HG03108 (cell line): ENCODE data around the gene LEFTY2.
"Not testable (repeated sequence)": the region's sequence is repeated elsewhere in the genome, so short reads cannot be mapped to it uniquely, and the experiment has no call there.

Experiments used
- ATAC-seq: cut with Tn5 transposase; IDR thresholded peaks from one replicate; pipeline ENCODE4 v1.9.1; 2021; ENCODE audit warnings: moderate library complexity; ENCODE audit not compliant: unreplicated experiment

The LEFTY2 gene

DNA sequence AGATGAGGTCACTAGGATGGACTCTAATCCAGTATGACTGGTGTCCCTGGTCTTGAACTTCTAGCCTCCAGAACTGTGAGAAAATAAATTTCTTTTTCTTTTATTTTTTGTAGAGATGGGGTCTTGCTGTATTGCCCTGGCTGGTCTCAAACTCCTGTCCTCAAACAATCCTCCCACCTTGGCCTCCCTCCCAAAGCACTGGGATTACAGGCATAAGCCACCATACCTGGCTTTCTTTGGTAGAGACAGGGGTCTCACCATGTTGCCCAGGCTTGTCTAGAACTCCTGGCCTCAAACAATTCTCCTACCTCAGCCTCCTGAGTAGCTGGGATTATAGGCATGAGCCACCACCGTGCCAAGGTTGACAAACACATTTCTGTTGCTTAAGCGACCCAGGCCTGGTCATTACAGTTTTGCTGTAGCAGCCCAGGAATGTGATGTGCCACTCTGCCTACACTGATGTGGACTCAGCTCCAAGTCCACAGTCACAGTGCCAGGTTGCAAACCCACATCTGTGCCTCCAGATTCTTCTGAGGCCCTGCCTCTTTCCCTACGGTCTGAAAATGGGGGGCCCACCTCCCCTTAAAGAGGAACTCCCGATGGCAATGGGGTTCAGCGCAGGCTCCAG lies 32.9 kb downstream of the LEFTY2 start:
- no peak for ATAC-seq

DNA sequence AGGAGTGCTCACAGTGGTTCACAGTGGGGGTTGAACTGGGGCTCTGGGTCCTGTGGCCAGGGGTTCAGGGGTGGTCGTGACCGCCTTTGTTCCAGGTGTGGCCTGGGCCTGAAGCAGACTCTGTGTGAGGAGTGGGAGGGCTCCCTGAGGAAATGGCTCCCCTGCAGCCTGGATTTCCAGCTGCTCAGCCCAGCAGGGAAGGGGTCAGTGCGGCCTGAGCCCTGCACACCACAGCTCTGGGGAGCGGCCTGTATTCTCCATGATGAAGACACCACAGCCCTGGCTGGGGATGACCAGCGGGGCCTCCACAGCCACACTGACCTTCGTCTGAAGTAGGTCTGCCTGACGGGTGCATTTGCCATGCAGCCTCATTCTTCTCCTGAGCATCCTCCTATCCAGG lies 33.7 kb downstream of the LEFTY2 start:
- no peak for ATAC-seq

DNA sequence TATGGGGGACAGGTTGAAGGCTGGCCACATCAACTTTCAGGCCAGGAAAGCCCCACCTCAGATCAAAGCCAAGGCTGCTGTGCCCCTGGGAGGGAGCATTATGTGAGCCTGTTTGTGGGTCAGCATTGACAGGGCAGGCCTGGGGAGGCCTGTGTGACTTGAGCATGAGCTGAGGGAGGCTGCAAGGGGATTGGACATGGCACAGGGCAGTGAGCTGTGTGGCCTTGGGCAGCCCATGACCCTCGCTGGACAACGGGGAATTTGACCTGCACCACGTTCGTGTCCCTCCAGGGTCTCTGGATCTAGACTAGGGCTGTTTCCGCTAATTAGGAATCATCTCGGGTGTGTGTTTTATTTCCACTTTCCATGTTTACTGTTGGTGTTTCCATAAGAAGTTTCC lies 34.6 kb downstream of the LEFTY2 start:
- ATAC-seq = no peak

DNA sequence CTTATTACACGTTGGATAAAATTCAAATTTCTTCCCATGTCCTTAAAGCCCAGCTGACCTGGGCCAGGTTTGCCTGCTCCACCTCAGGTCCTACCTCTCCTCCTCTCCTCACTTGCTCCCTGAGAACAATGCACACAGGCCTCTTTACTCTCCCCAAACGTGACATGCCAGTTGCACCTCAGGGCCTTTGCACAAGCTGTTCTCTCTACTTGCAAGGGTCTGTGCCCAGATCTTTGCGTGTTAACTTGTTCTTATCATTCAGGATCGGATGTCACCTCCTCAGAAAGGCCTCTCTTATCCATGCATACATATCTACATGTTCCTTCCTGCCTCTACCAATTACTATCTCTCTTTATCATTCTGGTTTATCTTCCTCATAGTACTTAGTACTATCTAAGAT lies 37.4 kb downstream of the LEFTY2 start:
- no peak for ATAC-seq

DNA sequence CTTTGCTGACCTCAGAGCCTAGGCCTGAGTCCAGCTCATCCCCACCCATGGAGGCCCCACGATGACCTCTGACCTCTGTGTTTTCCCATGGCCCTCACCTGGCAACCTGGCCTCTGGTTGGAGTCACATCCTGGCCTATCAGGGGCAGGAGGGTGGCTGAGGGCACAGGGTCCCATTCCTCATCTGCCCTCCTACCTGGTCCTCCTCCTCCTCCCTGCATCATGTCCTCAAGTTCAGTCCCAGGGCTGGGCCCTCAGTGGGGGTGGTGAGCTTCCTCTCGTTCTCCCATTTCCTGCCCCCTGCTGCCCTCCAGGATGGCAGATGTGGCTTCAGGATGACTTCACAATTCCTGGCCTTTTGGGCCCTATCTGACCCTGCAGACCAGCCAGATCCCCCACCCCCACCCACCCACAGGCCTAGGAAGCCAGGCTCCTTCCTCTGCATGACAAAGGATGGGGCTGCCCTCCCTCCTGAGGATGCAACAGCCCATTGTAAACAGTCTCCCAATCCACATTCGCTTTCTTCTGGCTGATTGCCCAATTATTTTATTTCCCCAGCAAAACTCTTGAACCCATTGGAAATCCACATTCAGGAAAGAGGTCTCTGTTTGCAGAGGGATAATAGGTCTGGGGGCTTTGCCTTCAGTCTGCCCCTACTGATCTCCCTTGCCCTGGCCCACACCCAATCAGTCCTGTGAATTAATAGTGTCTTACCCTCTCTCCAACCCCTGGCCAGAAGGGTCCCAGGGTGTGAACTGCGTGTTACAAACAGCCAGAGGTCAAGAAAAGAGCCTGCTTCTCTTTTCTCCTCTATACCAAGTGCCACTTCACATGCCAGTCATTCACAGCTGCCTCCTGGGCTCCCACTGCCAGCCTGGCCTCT lies 41.7 kb downstream of the LEFTY2 start:
- no peak for ATAC-seq

DNA sequence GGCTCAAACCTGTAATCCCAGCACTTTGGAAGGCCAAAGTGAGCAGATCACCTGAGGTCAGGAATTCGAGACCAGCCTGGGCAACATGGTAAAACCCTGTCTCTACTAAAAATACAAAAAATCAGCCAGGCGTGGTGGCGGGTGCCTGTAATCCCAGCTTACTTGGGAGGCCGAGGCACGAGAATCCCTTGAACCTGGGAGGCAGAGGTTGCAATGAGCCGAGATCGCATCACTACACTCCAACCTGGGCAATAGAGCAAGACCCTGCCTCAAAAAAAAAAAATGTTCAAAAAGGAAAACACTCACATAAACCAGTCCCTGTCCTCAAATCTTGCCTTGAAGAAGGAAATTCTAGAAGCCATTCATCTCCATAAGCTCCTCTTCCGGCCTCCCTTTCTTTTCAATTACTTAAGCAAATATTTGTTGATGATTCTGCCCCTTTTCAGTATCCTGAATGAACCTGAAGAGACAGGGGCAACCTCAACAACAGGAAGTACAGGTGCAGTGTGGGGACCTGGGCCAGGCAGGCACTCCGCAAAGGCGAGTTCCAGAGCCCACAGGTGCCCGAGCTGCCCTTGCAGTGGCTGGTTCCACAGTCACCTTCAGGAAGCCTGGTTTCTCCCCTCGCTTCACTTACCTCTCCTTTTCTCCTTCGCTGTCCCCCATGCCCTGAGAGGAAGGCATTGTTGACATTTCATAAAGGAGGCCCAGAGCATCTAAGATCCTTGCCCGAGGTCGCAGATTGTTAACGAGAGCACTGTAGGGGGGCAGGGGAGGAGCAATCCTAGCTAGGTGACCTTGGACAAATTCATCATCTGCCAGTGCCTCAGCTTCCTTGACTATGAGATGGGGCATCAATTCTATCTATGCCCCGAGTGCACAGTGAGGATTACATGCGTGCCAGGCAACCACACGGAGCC lies 43.2 kb downstream of the LEFTY2 start:
- ATAC-seq = no peak

DNA sequence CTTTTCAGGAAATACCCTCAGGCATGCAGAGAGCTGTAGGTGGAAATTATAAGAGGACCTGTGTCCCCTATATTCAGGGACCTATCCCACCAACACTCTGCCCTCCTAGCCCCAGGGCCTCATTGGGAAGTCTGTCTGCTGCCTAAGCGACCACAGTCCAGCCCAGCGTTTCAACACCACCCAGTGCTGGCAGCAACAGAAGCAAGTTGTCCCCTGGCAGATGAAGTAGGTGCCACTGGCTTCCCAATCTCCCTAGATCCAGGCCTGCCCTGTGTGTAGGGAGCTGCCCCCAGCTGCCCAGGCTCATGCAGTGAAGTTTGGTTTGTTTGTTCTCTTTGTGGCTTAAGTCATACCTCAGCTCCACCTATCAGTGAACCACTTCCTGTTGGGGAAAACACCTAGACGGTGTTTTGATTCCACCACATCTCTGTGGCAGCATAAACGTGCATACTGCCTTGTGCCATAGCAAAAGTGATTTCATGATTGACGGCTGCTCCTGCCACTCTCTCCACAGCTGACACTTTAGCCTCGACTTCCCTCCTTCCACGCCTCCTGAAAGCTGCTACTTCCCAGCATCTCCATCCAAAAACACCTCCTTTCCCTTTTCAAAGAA lies 44.0 kb downstream of the LEFTY2 start:
- ATAC-seq = peak; percentile 100

DNA sequence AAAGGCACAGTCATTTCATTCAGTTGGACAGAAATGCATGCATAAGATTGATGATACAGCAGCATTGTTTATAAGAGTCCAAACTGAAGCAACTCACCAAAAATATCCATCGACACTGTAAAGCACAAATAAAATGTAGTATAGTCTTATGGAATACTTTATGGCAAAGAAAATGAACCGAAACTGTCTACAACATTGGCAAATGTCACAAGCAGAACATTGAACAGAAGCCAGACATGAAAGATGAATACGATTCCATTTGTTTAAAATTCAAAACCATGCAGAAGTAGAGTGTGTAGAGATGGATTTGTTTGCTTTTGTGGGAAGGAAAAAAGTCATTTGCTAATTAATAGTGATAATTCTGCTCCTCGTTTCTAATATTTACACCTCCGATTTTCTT lies 44.5 kb downstream of the LEFTY2 start:
- no peak for ATAC-seq

DNA sequence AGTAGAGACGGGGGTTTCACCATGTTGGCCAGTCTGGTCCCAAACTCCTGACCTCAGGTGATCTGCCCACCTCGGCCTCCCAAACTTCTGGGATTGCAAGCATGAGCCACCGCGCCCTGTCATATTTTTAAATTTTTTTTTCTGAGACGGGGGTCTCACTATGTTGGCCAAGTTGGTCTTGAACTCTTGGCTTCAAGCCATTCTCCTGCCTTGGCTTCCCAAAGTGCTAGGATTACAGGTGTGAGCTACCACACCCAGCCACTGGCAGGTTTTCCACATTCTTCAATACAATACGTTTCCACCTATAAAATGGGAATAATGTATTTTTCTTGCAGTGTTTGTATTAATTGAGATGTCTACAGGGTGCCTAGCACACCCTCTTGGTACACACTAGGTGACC lies 48.7 kb downstream of the LEFTY2 start:
- ATAC-seq = no peak

DNA sequence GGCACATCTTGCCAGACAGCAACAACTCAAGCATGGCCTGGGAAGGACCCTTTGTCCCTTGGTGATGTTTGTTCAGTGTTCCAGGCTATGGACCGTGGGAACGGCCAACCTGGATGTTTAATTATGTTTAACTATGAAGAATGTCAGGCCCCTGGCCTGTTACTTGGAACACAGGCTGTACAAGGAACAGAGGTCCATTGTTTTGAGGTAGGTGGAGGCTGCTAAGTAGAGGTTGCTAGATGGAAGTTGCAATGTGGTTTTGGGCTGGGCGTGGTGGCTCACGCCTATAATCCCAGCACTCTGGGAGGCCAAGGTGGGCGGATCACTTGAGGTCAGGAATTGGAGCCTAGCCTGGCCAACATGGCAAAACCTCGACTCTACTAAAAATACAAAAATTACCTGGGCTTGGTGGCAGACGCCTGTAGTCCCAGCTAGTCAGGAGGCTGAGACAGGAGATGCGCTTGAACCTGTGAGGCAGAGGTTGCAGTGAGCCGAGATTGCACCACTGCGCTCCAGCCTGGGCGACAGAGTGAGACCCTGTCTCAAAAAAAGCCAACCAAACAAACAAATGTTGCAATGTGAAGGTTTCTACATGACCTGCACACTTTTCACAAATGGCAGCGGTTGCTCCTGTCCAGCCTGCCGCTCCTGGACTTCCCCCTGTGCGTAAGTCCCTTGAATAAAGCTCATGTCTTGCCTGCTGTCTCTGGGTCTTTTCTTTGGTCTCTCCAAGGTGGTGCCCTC lies 49.6 kb downstream of the LEFTY2 start:
- ATAC-seq = no peak

DNA sequence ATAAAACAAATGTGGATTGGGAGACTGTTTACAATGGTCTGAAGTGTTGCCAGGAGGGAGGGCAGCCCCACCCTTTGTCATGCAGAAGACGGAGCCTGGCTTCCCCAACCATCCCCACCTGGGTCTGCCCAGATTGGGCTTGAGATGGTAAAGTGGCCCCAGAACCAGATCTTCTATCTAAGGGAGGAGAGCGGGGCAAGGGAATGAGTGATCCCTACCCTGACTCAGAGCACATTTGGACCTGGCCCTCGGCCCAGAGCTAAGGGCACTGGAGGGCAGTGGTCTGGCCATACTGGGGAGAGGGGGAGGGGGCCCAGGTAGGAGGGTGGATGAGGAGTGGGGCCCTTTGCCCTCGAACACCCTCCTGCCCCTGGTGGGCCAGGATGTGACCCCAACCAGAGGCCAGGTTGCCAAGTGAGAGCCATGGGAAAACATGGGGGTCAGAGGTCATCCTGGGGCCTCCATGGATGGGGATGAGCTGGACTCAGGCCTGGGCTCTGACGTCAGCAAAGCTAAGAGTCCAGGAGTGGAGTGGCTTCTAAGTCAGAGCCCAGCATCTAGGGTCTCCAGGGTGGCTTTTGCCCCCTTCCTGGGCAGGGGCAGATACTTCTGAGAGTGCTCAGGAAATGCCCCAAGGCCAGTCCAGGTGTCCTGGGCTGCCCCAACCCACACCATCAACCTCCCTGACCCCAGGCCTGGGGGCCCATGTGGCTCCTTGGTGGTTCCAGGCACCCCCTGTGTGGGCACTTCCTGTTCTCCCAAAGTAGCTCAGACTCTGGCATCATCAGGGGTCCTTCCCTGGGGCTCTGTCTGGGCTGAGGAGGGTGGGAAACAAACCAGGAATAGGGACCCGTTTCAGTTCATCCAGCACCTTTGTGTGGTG lies 50.4 kb downstream of the LEFTY2 start:
- ATAC-seq = no peak

DNA sequence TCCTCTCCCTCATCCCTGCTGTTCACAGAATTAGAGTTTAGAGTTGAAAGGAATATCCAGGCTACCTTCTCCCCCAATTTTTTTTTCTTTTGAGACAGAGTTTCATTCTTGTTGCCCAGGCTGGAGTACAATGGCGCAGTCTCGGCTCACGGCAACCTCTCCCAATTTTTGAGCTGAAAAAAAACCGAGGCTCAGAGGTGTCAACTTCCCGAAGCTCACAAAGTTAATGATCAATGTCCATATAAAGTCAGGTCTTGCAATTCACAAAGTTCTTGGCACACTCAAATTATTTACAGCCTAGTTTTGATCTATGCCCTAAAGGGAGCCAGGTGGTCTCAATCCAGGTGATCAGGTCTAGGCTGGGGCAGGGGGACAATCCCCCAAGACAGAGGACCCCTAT lies 51.3 kb downstream of the LEFTY2 start:
- no peak for ATAC-seq

DNA sequence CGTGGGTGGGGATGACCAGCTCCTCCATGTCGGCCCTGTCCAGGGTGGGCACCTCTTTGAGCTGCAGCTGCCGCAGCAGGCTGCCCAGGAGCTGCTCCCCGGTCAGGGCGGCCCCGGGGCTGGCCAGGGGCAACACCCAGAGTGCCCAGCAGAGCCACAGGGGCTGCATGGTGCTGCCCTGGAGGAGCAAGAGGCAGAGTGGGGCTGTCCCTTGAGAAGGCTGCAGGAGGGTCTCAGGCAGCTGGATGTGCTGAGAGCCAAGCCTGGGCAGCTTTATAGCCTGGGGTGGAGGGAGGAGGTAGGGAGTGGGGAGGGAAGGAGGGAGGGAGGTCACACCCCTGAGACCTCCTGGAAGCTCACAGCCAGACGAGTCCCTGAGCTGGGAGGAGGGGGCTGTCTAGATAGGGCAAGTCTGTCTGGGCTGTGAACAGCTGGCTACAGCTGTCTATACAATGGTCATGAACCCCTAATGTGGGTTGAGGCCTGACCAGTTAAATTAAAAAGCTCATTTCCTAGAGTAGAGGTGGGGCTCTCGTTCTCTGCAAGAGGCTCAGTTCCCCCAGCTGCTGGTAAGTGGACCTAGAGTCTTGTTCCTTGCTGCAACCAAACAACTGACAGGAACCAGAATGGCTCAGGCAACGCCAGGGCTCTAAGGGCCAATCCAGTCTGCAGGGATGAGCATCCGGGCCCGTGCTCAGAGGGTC lies 52.0 kb downstream of the LEFTY2 start, which contains the start of gene LEFTY1:
LEFTY1 (minus strand) TSS at position 249 of the 704 bp plus-strand sequence; CDS start at position 169, 80 bp downstream.
- no peak for ATAC-seq

DNA sequence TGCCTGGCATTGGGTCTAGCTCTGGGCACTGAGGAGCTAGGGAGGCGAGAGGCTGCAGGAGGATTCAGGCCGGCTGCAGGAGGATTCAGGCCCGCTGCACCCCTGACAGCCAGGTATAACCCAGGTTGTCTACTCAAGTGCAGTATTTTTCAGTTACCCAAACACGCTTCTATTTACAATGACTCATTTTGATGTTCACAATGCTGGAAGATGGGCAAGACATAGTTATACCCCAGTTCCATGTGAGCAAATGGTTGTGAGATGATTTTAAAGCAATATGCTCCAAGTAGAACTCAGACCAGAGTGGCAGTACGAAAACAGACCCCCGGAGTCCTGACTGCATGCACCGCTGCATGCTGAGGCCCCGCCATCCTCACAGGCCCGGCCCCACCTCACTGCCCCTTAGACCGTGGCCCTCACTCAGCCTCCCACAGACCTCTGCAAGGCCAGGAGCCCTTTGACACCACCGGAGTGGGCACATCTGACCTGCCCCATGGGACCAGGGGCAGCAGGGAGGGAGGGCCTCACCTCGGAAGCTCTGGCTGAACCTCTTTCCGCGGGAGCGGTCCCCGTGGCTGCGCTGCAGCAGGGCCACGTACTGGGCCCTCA lies 52.6 kb downstream of the LEFTY2 start:
- no peak for ATAC-seq

DNA sequence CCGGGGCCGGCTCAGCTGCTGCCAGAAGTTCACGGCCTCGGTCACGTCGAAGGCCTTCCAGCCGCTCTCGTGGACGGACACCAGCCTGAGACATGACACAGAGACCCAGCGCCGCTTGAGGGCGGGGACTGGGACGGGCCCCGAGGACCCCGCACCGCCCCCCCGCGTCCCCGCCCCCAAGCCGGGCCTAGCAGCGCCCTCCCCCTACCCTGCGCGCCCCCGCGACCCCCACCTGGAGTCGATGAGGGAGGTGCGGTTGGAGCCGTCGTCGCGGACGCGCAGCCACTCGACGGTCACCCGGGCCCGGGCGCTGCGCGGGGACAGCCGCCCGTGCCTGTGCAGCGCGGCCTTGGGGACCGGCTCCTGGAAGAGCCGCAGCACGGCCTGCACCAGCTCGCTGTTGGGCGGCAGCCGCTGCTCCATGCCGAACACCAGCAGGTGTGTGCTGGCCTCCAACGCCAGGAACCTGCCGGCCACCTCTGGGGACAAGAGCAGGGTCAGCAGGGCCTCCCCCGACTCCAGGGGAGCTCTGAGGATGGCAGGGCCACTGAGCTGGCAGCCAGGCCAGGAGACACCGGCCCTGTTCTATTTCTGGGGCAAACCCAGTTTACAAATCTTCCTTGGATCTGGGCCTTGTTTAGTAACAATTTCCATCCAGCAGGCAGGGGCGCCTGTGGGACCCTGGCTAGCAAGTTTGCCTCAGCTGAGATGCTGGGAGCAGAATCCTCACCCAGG lies 53.3 kb downstream of the LEFTY2 start:
- ATAC-seq = not testable (repeated sequence)

DNA sequence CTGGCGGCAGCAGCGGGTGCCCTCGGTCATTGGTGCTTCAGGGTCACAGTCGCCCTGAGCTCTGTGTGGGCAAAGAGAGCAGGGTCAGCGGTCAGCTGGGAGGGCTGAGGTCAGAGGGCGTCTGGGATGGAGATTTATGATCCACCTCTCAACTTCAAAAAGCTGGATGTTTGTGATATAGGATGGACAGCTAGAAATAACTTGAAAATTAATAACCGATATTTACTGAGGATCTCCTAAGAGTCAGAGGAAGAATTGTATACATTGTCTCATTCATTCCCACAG lies 54.0 kb downstream of the LEFTY2 start:
- no peak for ATAC-seq
